GM18502 (cell line): ENCODE results near the gene HYKK.
A peak's percentile ranks its signal among the peaks of the same experiment; 100 is the strongest.
"Not testable (repeated sequence)": the region's sequence is repeated elsewhere in the genome, so short reads cannot be mapped to it uniquely, and the experiment has no call there.

ENCODE experiments used
- ATAC-seq: cut with Tn5 transposase; IDR thresholded peaks from one replicate; pipeline ENCODE4 v1.9.1; 2021; ENCODE audit warnings: mild to moderate bottlenecking; ENCODE audit not compliant: unreplicated experiment, poor library complexity

Gene HYKK

DNA sequence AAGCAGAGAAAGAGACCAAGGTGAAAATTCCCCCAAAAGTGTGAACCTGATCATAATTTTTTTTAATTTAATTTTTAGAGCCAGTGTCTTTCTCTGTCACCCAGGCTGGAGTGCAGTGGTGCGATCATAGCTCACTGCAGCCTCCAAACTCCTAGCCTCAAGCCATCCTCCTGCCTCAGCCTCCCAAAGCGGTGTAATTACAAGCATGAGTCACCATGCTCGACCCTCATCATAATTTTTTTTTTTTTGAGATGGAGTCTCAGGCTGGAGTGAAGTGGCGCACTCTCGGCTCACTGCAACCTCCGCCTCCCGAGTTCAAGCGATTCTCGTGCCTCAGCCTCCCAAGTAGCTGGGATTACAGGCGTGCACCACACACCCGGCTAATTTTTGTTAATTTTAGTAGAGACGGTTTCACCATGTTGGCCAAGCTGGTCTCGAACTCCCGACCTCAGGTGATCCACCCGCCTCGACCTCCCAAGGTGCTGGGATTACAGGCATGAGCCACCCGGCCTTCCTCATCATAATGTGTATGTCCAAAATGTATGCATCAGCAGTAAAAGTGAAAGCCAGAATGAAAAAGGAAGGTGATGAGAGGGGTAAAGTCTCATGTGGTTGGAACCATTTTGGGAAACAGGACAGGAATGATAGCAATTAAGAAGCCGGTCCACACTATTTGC is 32.2 kb downstream of the HYKK start:
- ATAC-seq: not testable (repeated sequence)

DNA sequence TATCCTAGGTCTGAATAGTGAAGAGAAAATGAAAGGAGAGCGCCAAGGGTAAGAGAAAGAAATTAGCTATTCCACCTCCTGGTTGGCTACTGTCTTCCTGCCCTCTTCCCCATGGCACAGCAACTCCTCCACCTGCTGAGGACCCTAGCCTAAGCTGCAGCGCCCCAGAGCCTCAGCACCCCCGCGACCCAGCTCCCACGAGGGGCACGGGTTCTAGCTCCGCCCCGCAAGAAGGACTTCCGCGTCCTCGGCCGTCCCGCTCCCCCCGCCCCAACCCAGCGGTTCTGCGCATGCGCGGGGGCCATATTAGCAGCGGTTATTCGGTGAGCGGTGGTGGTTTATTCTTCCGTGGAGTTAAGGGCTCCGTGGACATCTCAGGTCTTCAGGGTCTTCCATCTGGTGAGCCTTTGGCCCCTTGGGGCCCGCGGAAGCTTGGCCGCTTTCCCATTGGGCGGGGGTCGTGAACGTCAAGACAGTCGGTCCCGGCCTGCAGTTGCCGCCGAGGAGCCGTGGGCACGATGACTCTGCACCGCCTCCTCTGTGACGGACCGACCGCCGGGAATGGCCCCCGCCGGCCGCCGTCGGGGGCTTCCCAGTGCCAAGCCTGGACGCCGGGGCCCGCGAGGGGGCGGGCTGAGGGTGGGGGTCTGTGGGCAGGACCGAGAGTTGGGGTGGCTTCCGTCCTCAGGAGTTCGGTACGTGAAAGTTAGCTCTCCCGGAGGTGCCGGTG is 32.9 kb downstream of the HYKK start, which contains the start of gene PSMA4:
PSMA4 (plus strand) TSS at position 304 of the 730 bp plus-strand sequence. CDS start 1,484 bp downstream, outside the sequence.
- ATAC-seq: peak; percentile 86

DNA sequence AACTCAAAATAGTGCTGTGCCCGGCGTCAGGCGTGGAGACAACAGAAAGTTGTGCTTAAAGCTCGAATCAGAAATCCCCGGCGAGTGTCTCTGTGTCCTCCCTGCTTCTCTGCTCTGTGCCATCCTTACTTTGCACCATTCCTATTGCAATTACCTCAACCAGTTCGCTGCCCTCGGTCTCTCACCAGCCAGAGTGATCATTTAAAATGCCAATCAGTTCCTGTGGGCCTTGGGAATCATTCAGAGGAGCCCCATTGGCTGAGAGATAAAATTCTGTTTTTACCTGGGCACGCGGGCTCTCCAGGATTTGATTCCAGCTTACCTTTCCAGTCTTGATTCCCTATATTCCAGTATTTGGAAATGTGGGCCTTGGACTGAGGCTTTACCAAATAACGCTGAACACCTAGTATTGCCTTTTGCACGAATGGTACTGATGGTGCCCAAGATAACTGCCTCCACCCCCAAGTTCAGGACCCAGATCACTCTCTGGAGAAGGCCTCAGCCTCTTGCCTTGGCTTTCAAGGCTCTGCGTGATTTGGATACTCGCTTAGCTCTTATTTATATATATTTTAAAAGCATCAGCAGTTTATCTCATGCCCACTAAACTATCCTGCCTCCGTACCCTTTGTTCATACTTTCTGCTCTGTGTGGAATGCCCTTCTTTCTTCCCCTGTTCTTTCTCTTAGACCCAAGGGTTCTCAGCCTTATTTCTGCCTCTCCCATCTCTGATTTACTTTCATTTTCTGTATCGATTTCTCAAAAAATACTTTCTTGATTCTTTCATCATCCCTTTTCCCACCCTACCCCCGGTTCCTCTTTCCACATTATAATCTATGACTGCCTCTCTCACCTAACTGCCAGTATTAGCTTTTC is 33.7 kb downstream of the HYKK start:
- no peak for ATAC-seq

DNA sequence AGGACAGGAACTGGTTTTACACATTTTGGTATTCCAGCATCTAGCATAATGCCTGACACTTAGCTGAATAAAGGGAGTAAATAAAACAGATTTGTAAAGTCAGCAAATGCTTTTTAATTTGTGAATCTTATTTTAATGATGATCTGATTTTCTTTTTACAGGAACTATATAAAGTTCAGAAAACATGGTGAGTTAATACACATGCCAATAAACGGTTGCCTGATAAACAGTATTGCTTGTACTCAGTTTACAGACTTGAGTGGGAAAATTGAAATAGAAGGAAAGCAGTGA is 34.3 kb downstream of the HYKK start:
- ATAC-seq: no peak

DNA sequence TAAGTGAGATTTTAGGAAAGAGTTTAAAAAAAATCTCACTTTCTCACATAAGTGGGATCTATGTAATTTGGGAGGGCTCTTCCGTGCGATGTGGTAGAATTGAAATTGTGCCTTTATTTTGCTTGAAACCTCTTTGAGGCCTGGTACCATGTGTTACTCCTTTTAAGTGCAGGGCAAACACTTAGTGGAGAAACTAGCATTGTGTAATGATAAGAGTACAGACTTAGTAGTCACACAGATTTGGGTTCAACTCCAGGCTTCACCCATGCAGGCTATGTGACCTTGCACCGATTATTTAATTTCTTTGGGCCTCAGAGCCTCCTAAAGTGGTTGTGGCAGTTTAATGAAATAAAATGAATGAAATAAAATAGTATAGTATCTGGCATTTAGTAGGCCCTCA is 35.3 kb downstream of the HYKK start:
- no peak for ATAC-seq

DNA sequence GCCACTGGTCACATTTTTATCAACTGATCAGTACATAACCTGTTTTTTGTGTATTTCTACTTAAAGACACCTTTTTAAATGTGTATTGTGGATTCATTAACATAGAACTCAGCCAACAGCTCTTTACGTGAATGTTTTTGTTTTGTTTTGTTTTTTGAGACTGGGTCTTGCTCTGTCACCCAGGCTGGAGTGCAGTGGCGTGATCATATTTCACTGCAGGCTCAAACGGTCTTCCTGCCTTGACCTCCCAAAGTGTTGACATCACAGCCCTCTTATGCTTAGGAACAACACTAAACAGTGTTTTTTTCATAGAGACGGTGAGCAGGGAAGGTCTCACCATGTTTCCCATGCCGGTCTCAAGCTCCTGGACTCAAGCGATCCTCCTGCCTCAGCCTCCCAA is 42.8 kb downstream of the HYKK start:
- ATAC-seq: no peak

DNA sequence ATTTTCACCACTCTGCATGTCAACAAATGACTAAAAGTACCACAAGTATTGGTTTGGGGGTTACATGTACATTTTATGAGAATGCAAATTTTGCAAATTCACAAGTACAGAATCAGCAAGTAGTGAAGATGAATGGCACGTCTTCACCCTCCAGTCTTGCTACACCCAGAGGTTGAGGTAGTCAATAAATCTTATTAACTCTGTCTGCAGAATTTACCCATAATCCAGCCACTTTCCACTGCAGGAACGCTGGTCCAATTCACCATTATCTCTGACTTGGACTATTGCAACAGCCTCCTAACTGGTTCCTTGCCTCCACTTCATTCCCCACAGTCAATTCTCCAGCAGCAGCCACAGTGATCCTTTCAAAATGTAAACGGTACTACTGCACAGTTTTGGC is 43.4 kb downstream of the HYKK start:
- ATAC-seq: no peak

DNA sequence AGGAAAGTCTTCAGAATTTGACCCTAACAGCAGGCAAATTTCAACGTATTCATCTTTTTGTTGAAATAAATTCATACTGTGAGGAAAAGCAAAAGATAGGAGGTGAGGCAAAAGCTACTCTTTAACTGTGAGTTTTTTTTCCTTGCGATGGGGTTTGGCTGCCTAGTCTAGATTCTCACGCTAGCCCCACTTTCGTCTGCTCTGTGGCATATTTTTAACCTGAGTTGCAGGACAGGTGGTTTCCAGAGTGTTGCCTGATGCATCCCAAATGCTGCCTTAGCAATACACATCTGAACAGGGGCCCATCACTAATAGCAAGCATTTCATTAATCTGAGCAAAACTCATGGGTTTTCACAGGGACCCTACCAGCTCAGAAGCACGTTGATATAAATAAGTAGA is 44.5 kb downstream of the HYKK start:
- ATAC-seq: no peak

DNA sequence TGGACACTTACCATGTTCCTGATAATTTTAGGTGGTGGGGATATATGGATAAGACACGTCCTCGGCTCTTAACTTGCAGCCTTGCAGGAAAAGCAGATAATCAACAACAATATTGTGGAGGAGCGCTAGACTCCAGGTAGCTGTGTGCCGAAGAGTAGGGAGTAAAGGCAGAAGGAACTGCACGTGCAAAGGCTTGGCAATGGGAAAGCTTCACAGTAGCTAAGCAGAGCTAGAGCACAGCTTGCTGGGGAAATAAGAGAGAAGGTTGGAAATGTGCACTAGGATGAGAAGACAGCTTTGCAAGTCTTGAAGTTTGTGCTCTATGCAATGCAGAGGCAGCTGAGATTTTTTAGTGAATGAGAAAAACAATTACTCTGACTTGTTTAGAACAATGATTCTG is 45.2 kb downstream of the HYKK start:
- ATAC-seq: no peak

DNA sequence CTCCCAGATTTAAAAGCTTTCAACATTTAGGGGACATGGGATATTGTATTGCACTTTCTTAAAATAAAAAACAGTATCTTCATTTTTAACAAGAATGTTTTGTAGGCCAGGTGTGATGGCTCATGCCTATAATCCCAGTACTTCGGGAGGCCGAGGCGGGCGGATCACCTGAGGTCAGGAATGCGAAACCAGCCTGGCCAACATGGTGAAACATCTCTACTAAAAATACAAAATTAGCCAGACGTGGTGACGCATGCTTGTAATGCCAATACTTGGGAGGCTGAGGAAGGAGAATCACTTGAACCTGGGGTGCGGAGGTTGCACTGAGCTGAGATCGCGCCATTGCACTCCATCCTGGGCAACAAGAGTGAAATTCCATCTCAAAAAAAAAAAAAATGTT is 52.8 kb downstream of the HYKK start:
- not testable (repeated sequence) for ATAC-seq

DNA sequence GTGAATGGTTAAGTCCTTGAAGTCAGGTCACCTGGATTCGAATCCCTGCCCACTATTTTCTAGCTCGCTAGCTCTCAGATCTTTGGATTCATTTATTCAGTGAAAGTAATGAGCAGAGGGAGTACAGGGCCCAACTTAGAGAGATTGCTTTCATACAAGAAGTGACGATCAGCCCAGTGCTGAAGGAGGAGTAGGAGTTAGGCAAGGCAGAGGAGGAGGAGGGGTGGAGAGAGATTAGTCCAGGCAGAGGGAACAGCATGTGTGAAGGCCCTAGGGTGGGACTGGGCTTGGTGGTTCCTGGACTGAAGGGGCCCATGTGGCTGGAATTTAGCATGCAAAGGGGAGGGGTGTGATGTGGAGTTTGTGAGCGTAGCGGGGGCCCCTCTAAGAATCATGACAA is 54.1 kb downstream of the HYKK start:
- ATAC-seq: no peak

DNA sequence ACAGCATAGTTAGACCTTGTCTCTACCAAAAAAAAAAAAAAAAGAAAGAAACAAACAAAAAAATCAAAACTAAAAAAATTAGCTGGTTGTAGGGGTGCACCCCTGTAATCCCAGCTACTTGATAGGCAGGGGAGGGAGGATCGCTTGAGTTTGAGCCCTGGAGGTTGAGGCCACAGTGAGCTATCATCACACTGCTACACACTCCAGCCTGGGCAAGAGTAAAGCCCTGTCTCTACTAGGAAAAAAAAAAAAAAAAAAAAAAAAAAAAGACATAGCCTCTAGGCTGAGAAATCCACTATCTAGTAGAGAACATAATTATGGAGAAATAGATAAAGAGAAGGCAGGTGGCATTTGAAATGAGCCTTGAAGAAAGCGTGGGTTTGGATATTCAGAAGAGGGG is 55.7 kb downstream of the HYKK start:
- ATAC-seq: no peak

DNA sequence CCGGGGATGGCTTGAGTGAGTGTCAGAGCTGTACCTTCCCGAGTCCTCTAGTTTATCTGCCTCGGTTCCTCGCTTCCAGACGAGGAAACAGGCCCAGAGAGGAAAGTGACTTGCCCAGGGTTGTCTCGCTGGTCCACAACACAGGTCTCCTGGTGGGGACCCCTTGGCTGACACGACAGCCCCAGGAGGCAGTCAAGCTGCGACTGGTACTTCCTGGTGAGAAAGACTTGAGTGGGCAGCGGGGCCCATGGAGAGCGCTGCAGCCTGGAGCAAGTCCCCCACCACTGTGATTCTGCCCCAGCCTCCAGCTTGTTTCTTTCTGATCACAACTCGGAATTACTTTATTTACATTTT is 57.3 kb downstream of the HYKK start:
- ATAC-seq: no peak

DNA sequence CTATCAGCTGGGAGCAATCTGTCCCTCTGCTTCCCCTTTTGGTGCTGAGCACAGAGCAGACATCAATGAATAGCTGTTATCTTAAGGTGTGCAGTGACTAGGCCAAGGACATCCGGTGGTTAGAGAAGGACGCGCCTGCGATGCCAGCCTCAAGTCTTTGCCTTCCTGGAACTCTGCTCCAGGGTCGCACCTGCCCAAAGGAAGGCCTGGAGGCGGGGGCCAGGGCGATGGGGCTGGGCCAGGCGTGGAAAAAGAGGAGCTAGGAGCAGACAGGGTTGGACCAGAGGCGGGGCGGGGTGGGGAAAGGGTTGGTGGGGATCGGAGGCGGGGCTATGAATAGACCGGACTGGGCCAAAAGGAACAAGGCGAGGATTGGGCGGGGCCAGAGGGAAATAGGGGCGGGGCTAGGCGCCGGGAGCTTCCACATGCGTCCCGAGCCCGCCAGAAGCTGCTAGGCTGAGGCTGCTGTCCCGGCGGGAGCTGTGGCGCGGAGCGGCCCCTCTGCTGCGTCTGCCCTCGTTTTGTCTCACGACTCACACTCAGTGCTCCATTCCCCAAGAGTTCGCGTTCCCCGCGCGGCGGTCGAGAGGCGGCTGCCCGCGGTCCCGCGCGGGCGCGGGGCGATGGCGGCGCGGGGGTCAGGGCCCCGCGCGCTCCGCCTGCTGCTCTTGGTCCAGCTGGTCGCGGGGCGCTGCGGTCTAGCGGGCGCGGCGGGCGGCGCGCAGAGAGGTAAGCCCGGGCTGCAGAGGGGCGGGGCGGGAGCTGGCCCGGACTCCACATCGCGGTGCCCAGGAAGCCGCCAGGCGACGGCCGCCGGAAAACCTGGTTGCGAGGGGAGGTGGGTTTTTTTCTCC is 57.9 kb downstream of the HYKK start, which contains the start of gene CHRNA5:
CHRNA5 (plus strand) TSS at position 424 of the 854 bp plus-strand sequence; CDS start at position 624, 200 bp downstream.
- ATAC-seq: peak; percentile 89

DNA sequence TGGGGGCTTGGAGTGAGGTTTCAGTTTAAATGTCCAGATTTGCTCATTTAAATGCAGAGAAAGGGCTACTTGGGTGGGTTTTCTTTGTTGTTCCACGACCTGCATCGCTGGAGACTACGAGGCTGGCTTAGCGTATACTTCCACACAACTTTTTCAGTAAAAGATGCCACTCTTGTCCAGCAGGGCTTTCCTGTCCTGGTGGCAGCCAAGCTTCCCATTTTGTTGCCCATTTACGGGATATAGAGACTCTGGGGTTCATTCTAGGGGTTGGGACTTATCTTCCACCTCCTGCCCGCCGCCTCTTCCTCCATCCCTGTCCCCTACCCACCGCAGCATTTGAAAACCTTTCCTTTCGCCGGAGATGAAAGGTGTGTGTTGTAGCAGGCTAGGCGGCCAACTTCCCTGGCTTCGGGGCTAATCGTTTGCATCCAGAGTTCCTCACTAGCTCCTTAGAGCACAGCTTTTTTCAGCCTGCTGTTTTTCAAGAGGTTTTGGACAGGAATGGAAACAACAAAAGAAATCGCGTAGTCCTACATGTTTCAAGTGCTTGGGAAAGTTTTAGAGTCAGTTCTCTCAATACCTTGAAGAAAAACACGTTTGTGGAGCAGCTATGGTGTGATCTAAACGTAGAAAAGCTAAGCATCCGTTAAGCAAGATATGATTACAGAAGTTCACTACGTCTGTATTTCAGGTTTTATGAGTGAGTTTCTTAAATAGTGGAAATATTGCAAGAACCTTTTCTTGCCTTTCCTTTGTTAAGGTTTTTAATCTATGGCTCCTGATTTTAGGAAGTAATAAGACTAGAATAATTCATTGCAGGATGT is 58.8 kb downstream of the HYKK start:
- peak; percentile 18 for ATAC-seq

DNA sequence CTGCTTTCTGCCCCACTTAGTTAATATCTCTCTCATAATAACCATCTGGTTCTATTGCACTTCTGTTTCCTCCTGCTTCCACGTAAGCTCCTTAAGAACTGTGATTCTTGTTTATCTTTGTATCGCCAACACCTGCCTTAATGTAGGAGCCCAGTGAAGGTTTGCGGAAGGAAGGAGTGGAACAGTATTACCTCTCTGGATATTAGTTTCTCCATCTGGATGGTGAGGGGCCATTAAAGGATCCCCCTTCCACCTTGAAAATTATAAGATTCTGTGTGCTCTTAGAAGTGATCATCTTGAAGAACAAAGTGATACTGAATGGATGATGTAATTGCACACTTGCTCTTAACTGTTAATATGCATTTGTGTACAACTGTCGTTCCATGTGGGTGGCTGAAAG is 60.2 kb downstream of the HYKK start:
- no peak for ATAC-seq

DNA sequence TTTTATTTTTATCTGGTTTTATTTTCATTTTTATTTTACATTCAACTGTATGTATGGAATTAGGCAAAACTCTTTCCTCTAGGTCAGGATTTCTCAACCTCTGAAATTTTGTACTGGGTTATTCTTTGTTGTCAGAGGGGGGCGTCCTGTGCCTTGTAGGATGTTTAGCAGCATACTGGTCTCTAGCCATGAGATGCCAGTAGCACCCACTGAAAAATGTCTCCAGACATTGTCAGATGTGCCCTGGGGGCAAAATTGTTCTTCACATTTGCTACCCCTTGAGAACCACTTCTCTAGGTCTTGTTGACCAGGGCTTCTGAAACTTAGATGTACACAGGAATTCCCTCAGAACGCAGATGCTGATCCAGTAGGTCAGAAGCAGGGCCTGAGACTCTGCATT is 63.3 kb downstream of the HYKK start:
- no peak for ATAC-seq

DNA sequence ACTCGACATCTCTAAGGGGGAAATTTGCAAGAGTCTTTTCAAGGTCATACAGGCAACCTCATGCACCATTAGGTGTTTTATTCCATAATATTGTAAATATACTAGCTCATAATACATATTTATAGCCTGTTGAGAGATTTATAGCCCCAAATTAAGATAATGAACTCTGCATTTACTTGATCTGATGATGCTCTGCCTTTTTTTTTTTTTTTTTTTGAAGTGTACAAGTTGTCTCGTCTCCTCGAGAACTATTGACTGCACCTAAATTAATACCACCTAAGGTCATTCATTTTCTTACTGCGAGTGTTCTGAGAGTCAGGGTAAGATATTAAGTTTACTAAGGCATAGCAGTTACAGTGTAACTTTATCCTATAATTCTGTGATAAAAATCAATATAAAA is 64.0 kb downstream of the HYKK start:
- no peak for ATAC-seq

DNA sequence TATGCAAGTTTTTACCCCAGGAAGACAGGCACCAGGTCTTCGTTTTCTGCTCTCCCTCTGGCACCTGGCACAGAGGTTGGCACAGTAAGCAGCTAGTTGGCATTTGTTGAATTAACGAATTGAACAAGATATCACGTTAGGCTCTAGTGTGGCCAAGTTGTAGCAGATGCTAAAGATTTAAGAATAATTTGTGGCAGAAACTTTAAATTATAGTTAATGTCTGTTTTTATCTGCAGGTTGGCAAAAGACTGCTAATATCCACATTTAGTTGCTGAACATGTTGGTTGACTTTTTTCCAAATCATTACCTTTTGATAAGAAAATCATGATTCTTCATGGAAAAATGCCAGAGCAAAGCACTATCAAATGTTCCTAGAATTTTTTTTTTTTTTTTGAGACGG is 66.0 kb downstream of the HYKK start:
- ATAC-seq: no peak
